Measurements from ENCODE around the gene UFD1. TPM values are rescaled to one million over a fixed set of nuclear protein-coding genes. Genes with fewer than 3 reads are reported as not detected.

Gene UFD1
- polyA plus RNA-seq, 3 donors = 57.0 to 82.5 (median 68.5) TPM

- no peaks in the 10 kb centered on the region for H3K27me3 Mint-ChIP-seq (ENCODE audit: low read depth in 3 of 3)
- intact Hi-C loops (cut with micrococcal nuclease) = loop anchor here in 1 of 2 donors (10.0 kb wide), 1 partner anchor 136 kb away; no protein-coding TSS in a partner anchor
- H3K27ac ChIP-seq (ENCODE audit: low read depth in 1 of 2, low read length in 2 of 2) = no peak overlapping the region
- H3K27me3 ChIP-seq (ENCODE audit: control insufficient read depth in 2 of 2, insufficient read depth in 2 of 2, low read length in 2 of 2) = no peaks in the 10 kb centered on the region
- no peak for TF ChIP-seq CTCF (IDR thresholded peaks at IDR 0.05)
- H3K9me3 ChIP-seq (replicated peaks in 1 of 2; ENCODE audit: control insufficient read depth in 1 of 2, insufficient read depth in 1 of 2, low read length in 2 of 2) = no peaks in the 10 kb centered on the region
- H3K4me1 ChIP-seq (ENCODE audit: control insufficient read depth in 1 of 2, insufficient read depth in 2 of 2, low read length in 2 of 2) = no peaks in the 10 kb centered on the region
- no peak for DNase-seq
- H3K36me3 ChIP-seq (replicated peaks in 1 of 2; ENCODE audit: control insufficient read depth in 1 of 2, insufficient read depth in 2 of 2, low read length in 2 of 2) = peaks cover 20 to 53% of the 10 kb centered on the region in 2 donors
- H3K9ac ChIP-seq (ENCODE audit: insufficient read depth, low read length, poor library complexity, severe bottlenecking) = no peak overlapping the region
- H3K4me3 Mint-ChIP-seq = no peak overlapping the region
- H4K20me1 ChIP-seq (ENCODE audit: insufficient read depth, low read length) = no peaks in the 10 kb centered on the region
- H3K4me1 Mint-ChIP-seq = no peaks in the 10 kb centered on the region
- H3K4me3 ChIP-seq (replicated peaks in 1 of 3; ENCODE audit: low read depth in 2 of 3, low read length in 3 of 3) = no peak overlapping the region
- H2AFZ ChIP-seq (ENCODE audit: insufficient read depth, low read depth, low read length, poor library complexity, severe bottlenecking) = no peak overlapping the region
- H3K27ac Mint-ChIP-seq = peak overlapping the region in 3 of 7 donors; percentile 22 to 58 (median 57)
- WGBS (ENCODE audit: insufficient coverage) = 100% methylated on average over 3 of the region's 3 CpGs
- no peaks in the 10 kb centered on the region for H3K79me2 ChIP-seq (ENCODE audit: insufficient read depth, low read length)
- H3K36me3 Mint-ChIP-seq = peaks cover 10 to 43% of the 10 kb centered on the region in 2 donors
- H3K9me3 Mint-ChIP-seq = no peaks in the 10 kb centered on the region
- H3K4me2 ChIP-seq (replicated peaks; ENCODE audit: extremely low read depth, low read length, poor library complexity, severe bottlenecking) = no peak overlapping the region
Measured at GRCh38 chr22:19498866-19499190, 19.8 kb upstream of the UFD1 start.

DNA sequence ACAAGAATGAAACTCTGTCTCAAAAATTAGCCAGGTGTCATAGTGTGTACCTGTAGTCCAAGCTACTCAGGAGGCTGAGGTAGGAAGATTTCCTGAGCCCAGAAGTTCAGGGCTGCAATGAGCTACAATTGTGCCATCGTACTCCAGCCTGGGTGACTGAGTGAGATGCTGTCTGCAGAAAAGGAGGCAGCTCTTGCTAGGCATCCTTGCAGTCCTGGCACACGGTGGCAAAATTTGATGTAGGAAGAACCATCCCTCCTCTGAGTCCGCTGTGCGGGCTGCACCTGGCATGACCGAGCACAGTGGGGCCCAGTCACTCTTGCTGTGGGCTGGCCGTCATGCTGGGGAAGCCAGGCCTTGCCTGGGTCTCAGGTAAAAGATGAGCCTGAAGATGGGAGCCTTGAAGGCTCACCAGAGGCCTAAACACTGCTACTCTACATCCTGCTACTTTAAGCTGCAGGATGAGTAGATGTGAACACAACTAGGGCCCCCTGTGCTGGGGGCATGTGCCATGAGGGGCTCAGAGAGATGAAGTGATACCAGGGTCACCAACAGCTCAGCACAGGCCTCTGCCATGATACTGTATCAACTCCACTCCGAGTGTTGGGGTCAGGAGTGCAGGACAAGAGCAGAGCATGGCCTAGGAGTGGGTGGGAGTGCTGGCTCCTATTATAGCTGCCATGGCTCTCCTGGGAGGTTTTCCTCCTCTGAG, 19.3 kb upstream of the UFD1 start:
- no peaks in the 10 kb centered on the region for H3K4me1 ChIP-seq (ENCODE audit: control insufficient read depth in 1 of 2, insufficient read depth in 2 of 2, low read length in 2 of 2)
- no peak overlapping the region for H3K27ac ChIP-seq (ENCODE audit: low read depth in 1 of 2, low read length in 2 of 2)
- peaks cover 9 to 48% of the 10 kb centered on the region in 2 donors for H3K36me3 Mint-ChIP-seq
- H3K79me2 ChIP-seq (ENCODE audit: insufficient read depth, low read length) = no peaks in the 10 kb centered on the region
- H3K36me3 ChIP-seq (replicated peaks in 1 of 2; ENCODE audit: control insufficient read depth in 1 of 2, insufficient read depth in 2 of 2, low read length in 2 of 2) = peaks cover 21 to 53% of the 10 kb centered on the region in 2 donors
- no peaks in the 10 kb centered on the region for H3K27me3 ChIP-seq (ENCODE audit: control insufficient read depth in 2 of 2, insufficient read depth in 2 of 2, low read length in 2 of 2)
- no peak overlapping the region for H3K4me3 Mint-ChIP-seq
- H4K20me1 ChIP-seq (ENCODE audit: insufficient read depth, low read length) = no peaks in the 10 kb centered on the region
- no peaks in the 10 kb centered on the region for H3K4me1 Mint-ChIP-seq
- H3K27ac Mint-ChIP-seq = no peak overlapping the region
- DNase-seq = no peak
- H3K4me3 ChIP-seq (replicated peaks in 1 of 3; ENCODE audit: low read depth in 2 of 3, low read length in 3 of 3) = no peak overlapping the region
- H3K9me3 ChIP-seq (replicated peaks in 1 of 2; ENCODE audit: control insufficient read depth in 1 of 2, insufficient read depth in 1 of 2, low read length in 2 of 2) = no peaks in the 10 kb centered on the region
- whole genome bisulfite sequencing (ENCODE audit: insufficient coverage) = 90% methylated on average over 4 of the region's 7 CpGs
- no peak for TF ChIP-seq CTCF (IDR thresholded peaks at IDR 0.05)
- H3K9ac ChIP-seq (ENCODE audit: insufficient read depth, low read length, poor library complexity, severe bottlenecking) = peak overlapping the region; percentile 15
- no peak overlapping the region for H2AFZ ChIP-seq (ENCODE audit: insufficient read depth, low read depth, low read length, poor library complexity, severe bottlenecking)
- no peak overlapping the region for H3K4me2 ChIP-seq (replicated peaks; ENCODE audit: extremely low read depth, low read length, poor library complexity, severe bottlenecking)
- H3K27me3 Mint-ChIP-seq (ENCODE audit: low read depth in 3 of 3) = no peaks in the 10 kb centered on the region
- intact Hi-C loops (cut with micrococcal nuclease) = loop anchor here in 1 of 2 donors (10.0 kb wide), 1 partner anchor 136 kb away; no protein-coding TSS in a partner anchor
- no peaks in the 10 kb centered on the region for H3K9me3 Mint-ChIP-seq

Measured in CD14-positive monocyte (primary cell).